CD4-positive, alpha-beta T cell treated with Interferon gamma for 1 hour (primary cell): Measurements from ENCODE around the gene COA4.
"Not testable (repeated sequence)": the region's sequence is repeated elsewhere in the genome, so short reads cannot be mapped to it uniquely, and the experiment has no call there.

ENCODE experiments used
- DNase-seq: peaks from one replicate; pipeline ENCODE4 v3.0.0-alpha.2; 2020

COA4 gene

GRCh38 chr11:73876424-73877310 lies at the start of gene COA4, which contains the start of gene PAAF1:
Gene COA4 (minus strand): TSS chr11:73876846. CDS start chr11:73873378, 3,468 bp downstream.
Gene PAAF1 (plus strand): TSS chr11:73876999. CDS start chr11:73877022, 23 bp downstream.
- DNase-seq, result peak; percentile 92

GRCh38 chr11:73921180-73921579 lies 44.5 kb upstream of the COA4 start:
- no peak for DNase-seq

- no peak for DNase-seq
Measured at GRCh38 chr11:73916435-73916834, 39.8 kb upstream of the COA4 start.

GRCh38 chr11:73914284-73914683 lies 37.6 kb upstream of the COA4 start:
- no peak for DNase-seq

GRCh38 chr11:73913472-73913871 lies 36.8 kb upstream of the COA4 start:
- no peak for DNase-seq

GRCh38 chr11:73912026-73912425 lies 35.4 kb upstream of the COA4 start:
- no peak for DNase-seq

- peak; percentile 20 for DNase-seq
Measured at GRCh38 chr11:73907191-73907590, 30.5 kb upstream of the COA4 start.

GRCh38 chr11:73902303-73902702 lies 25.7 kb upstream of the COA4 start:
- no peak for DNase-seq

- DNase-seq, result no peak
Measured at GRCh38 chr11:73894725-73895335, 18.2 kb upstream of the COA4 start.

GRCh38 chr11:73893041-73893440 lies 16.4 kb upstream of the COA4 start:
- DNase-seq, result no peak

GRCh38 chr11:73889536-73889935 lies 12.9 kb upstream of the COA4 start:
- DNase-seq, result no peak

- DNase-seq, result no peak
Measured at GRCh38 chr11:73889019-73889418, 12.4 kb upstream of the COA4 start.

GRCh38 chr11:73888244-73888643 lies 11.6 kb upstream of the COA4 start:
- no peak for DNase-seq

GRCh38 chr11:73883856-73884255 lies 7.2 kb upstream of the COA4 start:
- no peak for DNase-seq

- DNase-seq, result not testable (repeated sequence)
Measured at GRCh38 chr11:73880449-73880848, 3.8 kb upstream of the COA4 start.

- no peak for DNase-seq
Measured at GRCh38 chr11:73878771-73879170, 2.1 kb upstream of the COA4 start.

GRCh38 chr11:73875840-73876239 lies 806 bp downstream of the COA4 start:
- DNase-seq, result no peak

GRCh38 chr11:73875380-73875779 lies 1.3 kb downstream of the COA4 start:
- no peak for DNase-seq

- DNase-seq, result no peak
Measured at GRCh38 chr11:73872749-73873357, 3.8 kb downstream of the COA4 start.

- DNase-seq, result no peak
Measured at GRCh38 chr11:73870261-73870660, 6.4 kb downstream of the COA4 start.

GRCh38 chr11:73869332-73869949 lies 7.2 kb downstream of the COA4 start:
- no peak for DNase-seq

- no peak for DNase-seq
Measured at GRCh38 chr11:73866586-73866996, 10.1 kb downstream of the COA4 start.

GRCh38 chr11:73866095-73866579 lies 10.5 kb downstream of the COA4 start:
- DNase-seq, result no peak
